Measurements from ENCODE around the gene PHTF2. TPM values are rescaled to one million over a fixed set of nuclear protein-coding genes. Genes with fewer than 3 reads are reported as not detected.

Gene PHTF2
- total RNA-seq, 4 donors from 2014 or later, result 8.6 to 54.5 (median 14.5) TPM

GRCh38 chr7:77942431-77942830, 143.9 kb downstream of the PHTF2 start:
- no peak for DNase-seq
- Histone ChIP-seq H3K9me3 (no peaks in the 10 kb centered on the region), H3K4me3 (no peak overlapping the region), H3K27me3 (no peaks in the 10 kb centered on the region), H3K4me1 (no peaks in the 10 kb centered on the region), H3K36me3 (no peaks in the 10 kb centered on the region), H3K27ac (no peak overlapping the region)
- TF ChIP-seq POLR2A (IDR thresholded peaks at IDR 0.05), result no peak
- TF ChIP-seq CTCF (IDR thresholded peaks at IDR 0.05), result no peak

- TF ChIP-seq POLR2A (IDR thresholded peaks at IDR 0.05) (no peak), CTCF (IDR thresholded peaks at IDR 0.05) (no peak)
- no peak overlapping the region for H3K4me3 ChIP-seq
- H3K36me3 ChIP-seq, result no peaks in the 10 kb centered on the region
- DNase-seq, result no peak
- no peak overlapping the region for H3K27ac ChIP-seq
- H3K4me1 ChIP-seq, result no peaks in the 10 kb centered on the region
- no peaks in the 10 kb centered on the region for H3K9me3 ChIP-seq
- no peaks in the 10 kb centered on the region for H3K27me3 ChIP-seq
These were observed 145.9 kb downstream of the PHTF2 start for GRCh38 chr7:77944183-77945182.

- DNase-seq, result no peak
- Histone ChIP-seq H3K4me1 (no peaks in the 10 kb centered on the region), H3K36me3 (no peaks in the 10 kb centered on the region), H3K9me3 (no peaks in the 10 kb centered on the region), H3K27ac (no peak overlapping the region), H3K27me3 (no peaks in the 10 kb centered on the region), H3K4me3 (no peak overlapping the region)
- TF ChIP-seq CTCF (IDR thresholded peaks at IDR 0.05) (no peak), POLR2A (IDR thresholded peaks at IDR 0.05) (no peak)
These were observed 152.0 kb downstream of the PHTF2 start for GRCh38 chr7:77950548-77950947.

GRCh38 chr7:77954773-77955555, 156.4 kb downstream of the PHTF2 start:
- Histone ChIP-seq H3K9me3 (no peaks in the 10 kb centered on the region), H3K4me3 (no peak overlapping the region), H3K27me3 (no peaks in the 10 kb centered on the region), H3K4me1 (no peaks in the 10 kb centered on the region), H3K36me3 (no peaks in the 10 kb centered on the region), H3K27ac (no peak overlapping the region)
- no peak for DNase-seq
- TF ChIP-seq POLR2A (IDR thresholded peaks at IDR 0.05) (no peak), CTCF (IDR thresholded peaks at IDR 0.05) (no peak)

- Histone ChIP-seq H3K4me1 (no peaks in the 10 kb centered on the region), H3K36me3 (no peaks in the 10 kb centered on the region), H3K27ac (no peak overlapping the region), H3K27me3 (no peaks in the 10 kb centered on the region), H3K9me3 (no peaks in the 10 kb centered on the region), H3K4me3 (no peak overlapping the region)
- no peak for DNase-seq
- TF ChIP-seq CTCF (IDR thresholded peaks at IDR 0.05), result no peak
- no peak for TF ChIP-seq POLR2A (IDR thresholded peaks at IDR 0.05)
These were observed 159.9 kb downstream of the PHTF2 start for GRCh38 chr7:77958436-77958835.

Measured in Peyer's patch (tissue), 4 donors.